HepG2 (cell line): Measurements from ENCODE around the gene PDCL3. TPM values are rescaled to one million over a fixed set of nuclear protein-coding genes. Genes with fewer than 3 reads are reported as not detected.
A peak's percentile ranks its signal among the peaks of the same experiment; 100 is the strongest.

Experiments
- ATAC-seq: fragments of 200-7000 bp; cut with Tn5 transposase; 3 replicates; pipeline ENCODE4 v1.9.1; 2020; ENCODE audit warnings: mild to moderate bottlenecking, moderate library complexity
- Bru-seq: library from RNA; stranded (reverse); fragments of 400-500 nt; gene quantifications from one replicate; lab custom pipeline; 2021; lab: Mats Ljungman, UMichigan
- BruChase-seq, 2 experiments: library from RNA; stranded (reverse); fragments of 400-500 nt; gene quantifications; one replicate each; lab custom pipeline; 2021; lab: Mats Ljungman, UMichigan
- BruUV-seq: library from RNA; stranded (reverse); fragments of 400-500 nt; replicated peaks from 2 replicates; lab custom pipeline; 2021; lab: Mats Ljungman, UMichigan
- CTCF ChIA-PET: fragments of 300-600 bp; formaldehyde crosslinking; extraction: SDS; loops from one replicate; lab custom pipeline; 2021; ENCODE audit warnings: low total read pairs, inconsistent platforms, low intra/inter-chr PET ratio; lab: Yijun Ruan, JAX
- POLR2A ChIA-PET: fragments of 350-600 bp; sonication (Branson Sonifier 250); formaldehyde crosslinking; loops from one replicate; lab custom pipeline; 2020; ENCODE audit warnings: antibody characterized with exemption, inconsistent platforms; lab: Yijun Ruan, JAX
- DNase-seq: peaks from one replicate; pipeline ENCODE4 v3.0.0-alpha.2; 2015; ENCODE audit warnings: low spot score
- FAIRE-seq: peaks from 3 replicates; lab custom pipeline; 2011; peaks lifted over from hg19 to GRCh38; lab: Jason Lieb, UNC
- H2AFZ ChIP-seq: one replicate; pipeline ENCODE4 v1.6.1; 2011; ENCODE audit warnings: low read length, inconsistent platforms
- H3K27ac ChIP-seq: fragments of 300-600 bp; 3 replicates; pipeline ENCODE4 v1.8.0; 2011; ENCODE audit warnings: mixed run types, mild to moderate bottlenecking, mixed read lengths, low read length, inconsistent platforms; ENCODE audit not compliant: insufficient read depth; ENCODE audit errors: extremely low read length
- H3K27me3 ChIP-seq, 2 experiments: fragments of 200-600 bp in 1 of 2; 2 replicates in 1 of 2; 3 replicates in 1 of 2; pipeline versions ENCODE4 v1.6.0 to v1.8.0; 2011; ENCODE audit warnings: low read length in 2 of 2, mild to moderate bottlenecking in 2 of 2, moderate library complexity in 2 of 2, inconsistent platforms in 1 of 2; ENCODE audit not compliant: insufficient read depth in 2 of 2, control insufficient read depth in 1 of 2
- H3K36me3 ChIP-seq, 2 experiments: fragments of 200-600 bp in 1 of 2; replicated peaks in 1 of 2; 2 replicates in 1 of 2; 3 replicates in 1 of 2; pipeline versions ENCODE4 v1.5.1 to v1.8.0; 2011; ENCODE audit warnings: low read length in 2 of 2, inconsistent platforms in 1 of 2; ENCODE audit not compliant: insufficient read depth in 2 of 2, control insufficient read depth in 1 of 2
- H3K4me1 ChIP-seq: 2 replicates; pipeline ENCODE4 v1.5.1; 2012; ENCODE audit warnings: low read length, inconsistent platforms; ENCODE audit not compliant: insufficient read depth
- H3K4me2 ChIP-seq: 2 replicates; pipeline ENCODE4 v1.6.0; 2011; ENCODE audit warnings: low read depth, low read length, inconsistent platforms
- H3K4me3 ChIP-seq, 3 experiments: fragments of 200-600 bp in 1 of 3; sonication (generic), shearing (Covaris generic) in 1 of 3; replicated peaks in 1 of 3; 2 replicates each; pipeline ENCODE4 v1.5.1; 2011 to 2016; ENCODE audit warnings: low read length in 3 of 3, inconsistent platforms in 2 of 3, low read depth in 2 of 3, mild to moderate bottlenecking in 2 of 3, control low read depth in 1 of 3, mixed read lengths in 1 of 3; ENCODE audit not compliant: insufficient read depth in 1 of 3
- H3K79me2 ChIP-seq: one replicate; pipeline ENCODE4 v1.6.1; 2011; ENCODE audit warnings: low read length, inconsistent platforms; ENCODE audit not compliant: insufficient read depth
- H3K9ac ChIP-seq: 2 replicates; pipeline ENCODE4 v1.6.0; 2011; ENCODE audit warnings: mild to moderate bottlenecking, low read depth, low read length, inconsistent platforms; ENCODE audit not compliant: insufficient read depth
- H3K9me3 ChIP-seq: 2 replicates; pipeline ENCODE4 v1.5.1; 2012; ENCODE audit warnings: mild to moderate bottlenecking, low read length
- H4K20me1 ChIP-seq: 2 replicates; pipeline ENCODE4 v1.6.0; 2011; ENCODE audit warnings: inconsistent platforms, mild to moderate bottlenecking, low read length, moderate library complexity; ENCODE audit not compliant: insufficient read depth
- BHLHE40 ChIP-seq: IDR thresholded peaks from 2 replicates; pipeline ENCODE4 v1.6.1; 2011; ENCODE audit warnings: low read length, improper control_type of control experiment
- ETV6 ChIP-seq: sonication (generic); formaldehyde crosslinking; conservative IDR thresholded peaks from 2 replicates; pipeline ENCODE4 v1.4.0; 2020; ENCODE audit warnings: missing genetic modification reagents
- GABPB1 ChIP-seq: IDR thresholded peaks from 2 replicates; pipeline ENCODE4 v1.6.1; 2016; ENCODE audit warnings: mild to moderate bottlenecking, missing genetic modification reagents, moderate library complexity, missing compliant biosample characterization
- KAT2B ChIP-seq: fragments of 150-350 bp; IDR thresholded peaks from 2 replicates; pipeline ENCODE4 v1.6.1; 2014; ENCODE audit warnings: low read depth, low read length, borderline replicate concordance
- PAF1 ChIP-seq: IDR thresholded peaks from 2 replicates; pipeline ENCODE4 v1.6.1; 2016; ENCODE audit warnings: missing genetic modification reagents, missing compliant biosample characterization
- SMYD3 ChIP-seq: sonication (generic); formaldehyde crosslinking; IDR thresholded peaks from 2 replicates; pipeline ENCODE4 v1.8.1; 2023; ENCODE audit warnings: mild to moderate bottlenecking, missing genetic modification reagents
- SRSF4 ChIP-seq: fragments of 200-400 bp; formaldehyde crosslinking; IDR thresholded peaks from one replicate; pipeline ENCODE4 v1.6.1; 2018; ENCODE audit warnings: mild to moderate bottlenecking, low read depth, low read length, moderate library complexity; ENCODE audit not compliant: poor library complexity, severe bottlenecking
- YEATS4 ChIP-seq: sonication (generic); formaldehyde crosslinking; IDR thresholded peaks from 2 replicates; pipeline ENCODE4 v1.4.0; 2020; ENCODE audit warnings: missing genetic modification reagents, borderline replicate concordance
- ZBTB1 ChIP-seq: sonication (generic); formaldehyde crosslinking; IDR thresholded peaks from 2 replicates; pipeline ENCODE4 v1.4.0; 2020; ENCODE audit warnings: missing genetic modification reagents, borderline replicate concordance
- ZNF546 ChIP-seq: sonication (generic); formaldehyde crosslinking; conservative IDR thresholded peaks from 2 replicates; pipeline ENCODE4 v1.8.1; 2023; ENCODE audit warnings: mild to moderate bottlenecking, missing genetic modification reagents
- ZNF629 ChIP-seq: sonication (generic); formaldehyde crosslinking; conservative IDR thresholded peaks from 2 replicates; pipeline ENCODE4 v1.5.0; 2020; ENCODE audit warnings: missing genetic modification reagents
- ZNF670 ChIP-seq: sonication (generic); formaldehyde crosslinking; IDR thresholded peaks from 2 replicates; pipeline ENCODE4 v1.8.0; 2022; ENCODE audit warnings: mild to moderate bottlenecking, missing genetic modification reagents, borderline replicate concordance
- ZNF691 ChIP-seq: sonication (generic); formaldehyde crosslinking; IDR thresholded peaks from 2 replicates; pipeline ENCODE4 v1.4.0; 2020; ENCODE audit warnings: missing genetic modification reagents, low read depth, mild to moderate bottlenecking, borderline replicate concordance
- ZNF839 ChIP-seq: sonication (generic); formaldehyde crosslinking; IDR thresholded peaks from 2 replicates; pipeline ENCODE4 v1.4.0; 2020; ENCODE audit warnings: missing genetic modification reagents, mild to moderate bottlenecking, borderline replicate concordance
- WGBS: methylation state at CpG from one replicate; pipeline ENCODE4 v1.1.6; 2017; ENCODE audit warnings: low lambda C conversion rate; 5-methylcytosine and 5-hydroxymethylcytosine counted together
- in situ Hi-C: cut with HindIII; loops from 2 replicates; pipeline ENCODE4 v1.10.0; 2017; ENCODE audit warnings: low pct_unique_long_range_greater_than_20kb; ENCODE audit not compliant: extremely low pct_ligation_motif_present
- intact Hi-C: fragments of 100-400 bp; cut with micrococcal nuclease; formaldehyde crosslinking; loops from one replicate; pipeline ENCODE4 v1.10.0; 2022; ENCODE audit not compliant: unreplicated experiment
- long read RNA-seq, 2 experiments: library from RNA in 1 of 2; library from polyadenylated mRNA in 1 of 2; stranded (forward) in 1 of 2; unstranded in 1 of 2; transcript quantifications; one replicate each; pipeline ENCODE4 v2.0.0, GENCODE V29; 2019 to 2022
- polyA minus RNA-seq, 3 experiments: library from RNA; depleted of rRNA, polyadenylated mRNA; stranded (reverse); fragments of >200 nt; gene quantifications; 2 replicates each; pipeline ENCODE4 v1.2.3, GENCODE V29; 2011; ENCODE audit warnings: low replicate concordance in 1 of 3
- polyA plus RNA-seq, 8 experiments: library from polyadenylated mRNA; depleted of rRNA in 3 of 8; stranded (reverse) in 7 of 8; unstranded in 1 of 8; fragments of >200 nt; fragmentation: Illumina TruSeq in 4 of 8; extraction: Trizol in 4 of 8; gene quantifications; 2 replicates each; pipeline versions ENCODE4 v1.2.1 to v1.2.3, GENCODE V29; 2011 to 2016; ENCODE audit warnings: low read depth in 4 of 8, missing spikeins in 1 of 8, mixed read lengths in 1 of 8; ENCODE audit not compliant: insufficient read depth in 1 of 8
- total RNA-seq, 5 experiments: library from RNA; depleted of rRNA; stranded (reverse); fragments of >200 nt; fragmentation: Illumina TruSeq; extraction: Trizol; gene quantifications; 2 replicates each; pipeline ENCODE4 v1.2.3, GENCODE V29; 2016; ENCODE audit warnings: low read depth in 1 of 5

The PDCL3 gene
- total RNA-seq (2016; rRNA removed; fragmentation: Illumina TruSeq; extraction: Trizol), result 24.4 and 36.9 TPM in 2 replicates
- 7.1 and 7.4 TPM in 2 replicates for total RNA-seq (2016; cell fraction: cytosol; rRNA removed; fragmentation: Illumina TruSeq; extraction: Trizol; ENCODE audit: low read depth)
- 26.6 and 35.1 TPM in 2 replicates for total RNA-seq (2016; cell fraction: insoluble cytoplasmic fraction; rRNA removed; fragmentation: Illumina TruSeq; extraction: Trizol)
- 9.5 and 9.9 TPM in 2 replicates for total RNA-seq (2016; cell fraction: membrane; rRNA removed; fragmentation: Illumina TruSeq; extraction: Trizol)
- total RNA-seq (2016; cell fraction: nucleus; rRNA removed; fragmentation: Illumina TruSeq; extraction: Trizol), result 13.4 and 14.5 TPM in 2 replicates
- 14.4 TPM in 2 replicates for polyA plus RNA-seq (2011; rRNA removed)
- polyA plus RNA-seq (2011; cell fraction: cytosol; rRNA removed), result 9.9 and 15.6 TPM in 2 replicates
- polyA plus RNA-seq (2011; cell fraction: nucleus; rRNA removed), result 2.6 and 4.0 TPM in 2 replicates
- 22.1 and 23.8 TPM in 2 replicates for polyA plus RNA-seq (2012)
- polyA plus RNA-seq (2016; cell fraction: cytosol; fragmentation: Illumina TruSeq; extraction: Trizol; ENCODE audit: low read depth), result 11.7 and 12.3 TPM in 2 replicates
- polyA plus RNA-seq (2016; cell fraction: insoluble cytoplasmic fraction; fragmentation: Illumina TruSeq; extraction: Trizol; ENCODE audit: low read depth), result 64.8 and 71.4 TPM in 2 replicates
- 12.5 and 13.1 TPM in 2 replicates for polyA plus RNA-seq (2016; cell fraction: membrane; fragmentation: Illumina TruSeq; extraction: Trizol; ENCODE audit: low read depth)
- 26.6 and 28.1 TPM in 2 replicates for polyA plus RNA-seq (2016; cell fraction: nucleus; fragmentation: Illumina TruSeq; extraction: Trizol; ENCODE audit: insufficient read depth, low read depth)
- polyA minus RNA-seq (2011; rRNA and poly(A)+ RNA removed; ENCODE audit: low replicate concordance), result 5.0 and 7.5 TPM in 2 replicates
- 5.8 and 6.1 TPM in 2 replicates for polyA minus RNA-seq (2011; cell fraction: cytosol; rRNA and poly(A)+ RNA removed)
- polyA minus RNA-seq (2011; cell fraction: nucleus; rRNA and poly(A)+ RNA removed), result 7.0 and 10.1 TPM in 2 replicates
- percentile 64 among the genes with signal in this experiment for Bru-seq, nascent RNA
- percentile 82 among the genes with signal in this experiment for BruChase-seq, experiment 1, labeled RNA remaining after a 6-hour chase
- percentile 68 among the genes with signal in this experiment for BruChase-seq, experiment 2, labeled RNA remaining after a 2-hour chase
- long read RNA-seq, experiment 1, transcript PDCL3-201 (6 exons, 1,337 nt), result major isoform, 61 of 69 reads
- long read RNA-seq, experiment 1, partial matches to known transcripts, result 5 of 69 reads
- long read RNA-seq, experiment 1, other reads (novel, unspliced or antisense), result 3 of 69 reads
- long read RNA-seq, experiment 2, transcript PDCL3-201 (6 exons, 1,337 nt), result major isoform, 27 of 35 reads
- long read RNA-seq, experiment 2, partial matches to known transcripts, result 7 of 35 reads
- long read RNA-seq, experiment 2, other reads (novel, unspliced or antisense), result 1 of 35 reads

- Histone ChIP-seq H3K9ac (peak within 1 kb of the TSS; percentile 98), H3K27ac (peak within 1 kb of the TSS; percentile 87), H3K9me3 (no peaks in the 10 kb centered on the region), H3K4me3 (peak within 1 kb of the TSS; percentile 63 to 100 (median 99)), H3K79me2 (peaks cover 14% of the 10 kb centered on the region), H3K36me3 (peaks cover 2 to 10% of the 10 kb centered on the region in 2 experiments; a peak in 4 of 5 replicates), H3K4me1 (peaks cover 45% of the 10 kb centered on the region), H4K20me1 (no peaks in the 10 kb centered on the region), H2AFZ (peak within 1 kb of the TSS; percentile 97), H3K27me3 (no peaks in the 10 kb centered on the region; a peak in 1 of 5 replicates), H3K4me2 (peak within 1 kb of the TSS; percentile 98)
- FAIRE-seq (peak; percentile 98), ATAC-seq (peak; percentile 96), DNase-seq (peak; percentile 98)
- POLR2A ChIA-PET, result interaction anchor here (0.6 to 2.0 kb wide), 18 partner anchors 8 to 1422 kb away, joined by 3 to 26 read pairs (median 4); partner anchors contain the start of genes CHST10, EIF5B and RPL31
- 0% methylated on average over 21 of the region's 62 CpGs for WGBS
- in situ Hi-C loops (no loop called here), intact Hi-C loops (loop anchor here (5.0 kb wide), 1 partner anchor 146 kb away; the partner anchor contains the start of gene CHST10)
- CTCF ChIA-PET, result no interaction called here
- BruUV-seq, result TSS peak; percentile 87
- TF ChIP-seq BHLHE40 (peak; percentile 57), GABPB1 (CRISPR knock-in tag) (peak; percentile 94), ZNF839 (CRISPR knock-in tag) (no peak; the same call in 1 of the 2 replicates), ZNF691 (CRISPR knock-in tag) (peak; percentile 92), ZNF546 (CRISPR knock-in tag) (peak; percentile 99), YEATS4 (peak; percentile 90), KAT2B (no peak), SRSF4 (no peak), ETV6 (0 out of 2 replicates have a peak, but pooled peaks have one; percentile 84), PAF1 (no peak), SMYD3 (CRISPR knock-in tag) (peak; percentile 91; the same call in 1 of the 2 replicates), ZNF629 (CRISPR knock-in tag) (no peak), ZNF670 (CRISPR knock-in tag) (peak; percentile 98), ZBTB1 (CRISPR knock-in tag) (no peak)
These were observed at the start of gene PDCL3 for GRCh38 chr2:100562613-100563406. Gene PDCL3 (plus strand): TSS chr2:100562993. CDS start chr2:100563068, 75 bp downstream.
